WTC11 (cell line): ENCODE results near the gene SLC25A41.

ENCODE experiments used
- FOXK1 ChIP-seq: sonication (generic); formaldehyde crosslinking; IDR thresholded peaks from 2 replicates; pipeline ENCODE4 v1.8.0; 2022; ENCODE audit warnings: mild to moderate bottlenecking, moderate library complexity, missing genetic modification reagents
- GABPB1 ChIP-seq: sonication (generic); formaldehyde crosslinking; IDR thresholded peaks from 2 replicates; pipeline ENCODE4 v1.8.1; 2023; ENCODE audit warnings: mild to moderate bottlenecking, missing genetic modification reagents
- ZNF317 ChIP-seq: sonication (generic); formaldehyde crosslinking; IDR thresholded peaks from 2 replicates; pipeline ENCODE4 v1.8.1; 2023; ENCODE audit warnings: low read depth, mild to moderate bottlenecking, moderate library complexity, missing genetic modification reagents, borderline replicate concordance
- TF ChIP-seq, protein P1 (sequence below): sonication (generic); formaldehyde crosslinking; IDR thresholded peaks from 2 replicates; pipeline ENCODE4 v1.8.1; 2023; ENCODE audit warnings: mild to moderate bottlenecking, missing genetic modification reagents, moderate library complexity
- TF ChIP-seq, protein P2 (sequence below): fragments of 200-600 bp; IDR thresholded peaks from 2 replicates; pipeline ENCODE4 v1.8.0; 2022; ENCODE audit warnings: antibody characterized with exemption
- TF ChIP-seq, protein P3 (sequence below): sonication (generic); formaldehyde crosslinking; IDR thresholded peaks from 2 replicates; pipeline ENCODE4 v1.8.0; 2022; ENCODE audit warnings: mild to moderate bottlenecking, missing genetic modification reagents
- TF ChIP-seq, protein P4 (sequence below): sonication (generic); formaldehyde crosslinking; IDR thresholded peaks from 2 replicates; pipeline ENCODE4 v1.8.1; 2023; ENCODE audit warnings: mild to moderate bottlenecking, missing genetic modification reagents, borderline replicate concordance
- TF ChIP-seq, protein P5 (sequence below): fragments of 250-450 bp; sonication (Bioruptor Pico); IDR thresholded peaks from 2 replicates; pipeline ENCODE4 v1.9.0; 2021; ENCODE audit warnings: moderate library complexity, mild to moderate bottlenecking, inconsistent platforms, borderline replicate concordance

DNA sequence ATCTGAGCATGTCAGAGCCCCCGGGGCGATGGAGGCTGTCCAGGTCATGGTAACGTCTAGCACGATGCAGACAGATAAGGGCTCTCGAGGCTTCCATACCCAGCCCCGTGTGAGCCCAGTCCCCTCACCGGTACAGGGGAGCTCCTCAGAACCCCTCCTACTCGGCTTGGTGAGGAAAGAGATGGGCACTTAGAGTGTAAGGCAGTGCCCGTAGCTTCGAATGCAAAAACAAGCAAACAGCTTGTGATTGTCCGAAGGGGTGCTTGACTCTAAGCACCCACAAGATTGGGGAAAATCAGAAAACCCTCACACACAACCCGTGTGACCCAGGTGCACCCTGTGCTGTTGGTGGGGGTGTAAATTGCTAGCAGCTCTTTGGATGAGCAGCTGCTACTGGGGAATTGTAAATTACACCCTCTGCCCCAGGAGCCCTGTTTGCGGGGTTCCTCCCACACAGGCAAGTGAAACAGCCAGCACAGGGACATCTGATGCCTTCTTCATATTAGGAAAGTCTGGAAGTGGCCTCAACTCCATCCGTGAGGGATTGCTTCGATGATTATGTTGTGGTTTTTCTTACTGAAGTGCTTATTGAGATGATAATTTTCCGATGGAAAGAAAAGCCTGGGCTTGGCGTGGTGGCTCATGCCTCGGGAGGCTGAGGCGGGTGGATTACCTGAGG, 56.9 kb downstream of the SLC25A41 start:
- TF ChIP-seq, protein P1, sequence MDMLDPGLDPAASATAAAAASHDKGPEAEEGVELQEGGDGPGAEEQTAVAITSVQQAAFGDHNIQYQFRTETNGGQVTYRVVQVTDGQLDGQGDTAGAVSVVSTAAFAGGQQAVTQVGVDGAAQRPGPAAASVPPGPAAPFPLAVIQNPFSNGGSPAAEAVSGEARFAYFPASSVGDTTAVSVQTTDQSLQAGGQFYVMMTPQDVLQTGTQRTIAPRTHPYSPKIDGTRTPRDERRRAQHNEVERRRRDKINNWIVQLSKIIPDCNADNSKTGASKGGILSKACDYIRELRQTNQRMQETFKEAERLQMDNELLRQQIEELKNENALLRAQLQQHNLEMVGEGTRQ (CRISPR knock-in tag), result no peak
- TF ChIP-seq, protein P2, sequence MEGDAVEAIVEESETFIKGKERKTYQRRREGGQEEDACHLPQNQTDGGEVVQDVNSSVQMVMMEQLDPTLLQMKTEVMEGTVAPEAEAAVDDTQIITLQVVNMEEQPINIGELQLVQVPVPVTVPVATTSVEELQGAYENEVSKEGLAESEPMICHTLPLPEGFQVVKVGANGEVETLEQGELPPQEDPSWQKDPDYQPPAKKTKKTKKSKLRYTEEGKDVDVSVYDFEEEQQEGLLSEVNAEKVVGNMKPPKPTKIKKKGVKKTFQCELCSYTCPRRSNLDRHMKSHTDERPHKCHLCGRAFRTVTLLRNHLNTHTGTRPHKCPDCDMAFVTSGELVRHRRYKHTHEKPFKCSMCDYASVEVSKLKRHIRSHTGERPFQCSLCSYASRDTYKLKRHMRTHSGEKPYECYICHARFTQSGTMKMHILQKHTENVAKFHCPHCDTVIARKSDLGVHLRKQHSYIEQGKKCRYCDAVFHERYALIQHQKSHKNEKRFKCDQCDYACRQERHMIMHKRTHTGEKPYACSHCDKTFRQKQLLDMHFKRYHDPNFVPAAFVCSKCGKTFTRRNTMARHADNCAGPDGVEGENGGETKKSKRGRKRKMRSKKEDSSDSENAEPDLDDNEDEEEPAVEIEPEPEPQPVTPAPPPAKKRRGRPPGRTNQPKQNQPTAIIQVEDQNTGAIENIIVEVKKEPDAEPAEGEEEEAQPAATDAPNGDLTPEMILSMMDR, result no peak
- no peak for TF ChIP-seq ZNF317 (CRISPR knock-in tag)
- TF ChIP-seq, protein P3, sequence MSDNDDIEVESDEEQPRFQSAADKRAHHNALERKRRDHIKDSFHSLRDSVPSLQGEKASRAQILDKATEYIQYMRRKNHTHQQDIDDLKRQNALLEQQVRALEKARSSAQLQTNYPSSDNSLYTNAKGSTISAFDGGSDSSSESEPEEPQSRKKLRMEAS (CRISPR knock-in tag), result no peak
- TF ChIP-seq GABPB1, result no peak
- TF ChIP-seq FOXK1, result no peak
- TF ChIP-seq, protein P4, sequence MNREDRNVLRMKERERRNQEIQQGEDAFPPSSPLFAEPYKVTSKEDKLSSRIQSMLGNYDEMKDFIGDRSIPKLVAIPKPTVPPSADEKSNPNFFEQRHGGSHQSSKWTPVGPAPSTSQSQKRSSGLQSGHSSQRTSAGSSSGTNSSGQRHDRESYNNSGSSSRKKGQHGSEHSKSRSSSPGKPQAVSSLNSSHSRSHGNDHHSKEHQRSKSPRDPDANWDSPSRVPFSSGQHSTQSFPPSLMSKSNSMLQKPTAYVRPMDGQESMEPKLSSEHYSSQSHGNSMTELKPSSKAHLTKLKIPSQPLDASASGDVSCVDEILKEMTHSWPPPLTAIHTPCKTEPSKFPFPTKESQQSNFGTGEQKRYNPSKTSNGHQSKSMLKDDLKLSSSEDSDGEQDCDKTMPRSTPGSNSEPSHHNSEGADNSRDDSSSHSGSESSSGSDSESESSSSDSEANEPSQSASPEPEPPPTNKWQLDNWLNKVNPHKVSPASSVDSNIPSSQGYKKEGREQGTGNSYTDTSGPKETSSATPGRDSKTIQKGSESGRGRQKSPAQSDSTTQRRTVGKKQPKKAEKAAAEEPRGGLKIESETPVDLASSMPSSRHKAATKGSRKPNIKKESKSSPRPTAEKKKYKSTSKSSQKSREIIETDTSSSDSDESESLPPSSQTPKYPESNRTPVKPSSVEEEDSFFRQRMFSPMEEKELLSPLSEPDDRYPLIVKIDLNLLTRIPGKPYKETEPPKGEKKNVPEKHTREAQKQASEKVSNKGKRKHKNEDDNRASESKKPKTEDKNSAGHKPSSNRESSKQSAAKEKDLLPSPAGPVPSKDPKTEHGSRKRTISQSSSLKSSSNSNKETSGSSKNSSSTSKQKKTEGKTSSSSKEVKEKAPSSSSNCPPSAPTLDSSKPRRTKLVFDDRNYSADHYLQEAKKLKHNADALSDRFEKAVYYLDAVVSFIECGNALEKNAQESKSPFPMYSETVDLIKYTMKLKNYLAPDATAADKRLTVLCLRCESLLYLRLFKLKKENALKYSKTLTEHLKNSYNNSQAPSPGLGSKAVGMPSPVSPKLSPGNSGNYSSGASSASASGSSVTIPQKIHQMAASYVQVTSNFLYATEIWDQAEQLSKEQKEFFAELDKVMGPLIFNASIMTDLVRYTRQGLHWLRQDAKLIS (CRISPR knock-in tag), result no peak
- TF ChIP-seq, protein P5, sequence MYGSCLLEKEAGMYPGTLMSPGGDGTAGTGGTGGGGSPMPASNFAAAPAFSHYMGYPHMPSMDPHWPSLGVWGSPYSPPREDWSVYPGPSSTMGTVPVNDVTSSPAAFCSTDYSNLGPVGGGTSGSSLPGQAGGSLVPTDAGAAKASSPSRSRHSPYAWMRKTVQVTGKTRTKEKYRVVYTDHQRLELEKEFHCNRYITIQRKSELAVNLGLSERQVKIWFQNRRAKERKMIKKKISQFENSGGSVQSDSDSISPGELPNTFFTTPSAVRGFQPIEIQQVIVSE (CRISPR knock-in tag), result no peak
